ENCODE results near the gene SRL.

- TF ChIP-seq POLR2AphosphoS5 (IDR thresholded peaks at IDR 0.05; ENCODE audit: borderline replicate concordance, low read depth, low read length) = no peak
- TF ChIP-seq EZH2 (IDR thresholded peaks at IDR 0.05) = no peak
Measured at GRCh38 chr16:4179020-4179419, 62.9 kb downstream of the SRL start.
